T-helper 2 cell treated with Interferon-gamma antibody and Interleukin-4, amounts not matched to agents 5 μg/mL and 100 μg/mL, for 36 hours (primary cell): ENCODE measurements around the gene SLC22A5.
A peak's percentile ranks its signal among the peaks of the same experiment; 100 is the strongest.

Source experiments
- DNase-seq: peaks from one replicate; pipeline ENCODE4 v3.0.0; 2021; ENCODE audit warnings: low spot score
- H3K27ac Mint-ChIP-seq: one replicate; pipeline ENCODE4 v1.8.0; 2021; ENCODE audit warnings: mild to moderate bottlenecking, mixed read lengths
- H3K27me3 Mint-ChIP-seq: one replicate; pipeline ENCODE4 v1.8.0; 2021; ENCODE audit warnings: low read depth, mixed read lengths
- H3K36me3 Mint-ChIP-seq: one replicate; pipeline ENCODE4 v1.8.0; 2021; ENCODE audit warnings: low read depth, mixed read lengths
- H3K4me1 Mint-ChIP-seq: one replicate; pipeline ENCODE4 v1.8.0; 2021; ENCODE audit warnings: low read depth, mixed read lengths
- H3K4me3 Mint-ChIP-seq: one replicate; pipeline ENCODE4 v1.8.0; 2022; ENCODE audit warnings: mild to moderate bottlenecking, moderate library complexity, mixed read lengths
- H3K9me3 Mint-ChIP-seq: one replicate; pipeline ENCODE4 v1.8.0; 2021; ENCODE audit warnings: mixed read lengths

The SLC22A5 gene

DNA sequence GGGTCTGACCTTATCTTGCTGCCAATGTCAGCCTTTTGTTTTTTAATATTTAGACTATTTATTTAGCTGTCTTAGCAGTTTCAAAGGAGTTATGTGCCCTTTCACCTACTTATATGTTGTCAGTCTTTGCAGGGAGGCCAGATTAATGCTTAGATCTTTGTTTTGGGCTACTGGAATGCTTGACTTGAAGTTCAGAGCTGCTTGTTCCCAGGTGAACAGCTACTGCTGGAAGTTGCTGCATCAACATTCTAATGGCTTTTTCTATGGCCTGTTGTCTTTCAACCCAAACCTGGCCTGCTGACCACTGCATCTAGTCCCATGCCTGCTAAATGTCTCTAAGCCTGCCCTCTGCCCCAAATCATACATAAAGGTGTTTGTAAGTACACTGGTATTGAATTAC is 3.0 kb downstream of the SLC22A5 start:
- no peak for DNase-seq
- peaks cover 20% of the 10 kb centered on the region for H3K4me1 Mint-ChIP-seq
- H3K36me3 Mint-ChIP-seq, result no peaks in the 10 kb centered on the region
- H3K27ac Mint-ChIP-seq, result no peak overlapping the region
- H3K4me3 Mint-ChIP-seq, result no peak overlapping the region
- peaks cover 2% of the 10 kb centered on the region for H3K27me3 Mint-ChIP-seq
- no peaks in the 10 kb centered on the region for H3K9me3 Mint-ChIP-seq

GRCh38 chr5:132375957-132376356 is 6.4 kb downstream of the SLC22A5 start:
- Mint-ChIP-seq H3K36me3 (no peaks in the 10 kb centered on the region), H3K4me1 (peaks cover 9% of the 10 kb centered on the region), H3K9me3 (no peaks in the 10 kb centered on the region), H3K27me3 (no peaks in the 10 kb centered on the region), H3K4me3 (no peak overlapping the region), H3K27ac (no peak overlapping the region)
- DNase-seq, result no peak

DNA sequence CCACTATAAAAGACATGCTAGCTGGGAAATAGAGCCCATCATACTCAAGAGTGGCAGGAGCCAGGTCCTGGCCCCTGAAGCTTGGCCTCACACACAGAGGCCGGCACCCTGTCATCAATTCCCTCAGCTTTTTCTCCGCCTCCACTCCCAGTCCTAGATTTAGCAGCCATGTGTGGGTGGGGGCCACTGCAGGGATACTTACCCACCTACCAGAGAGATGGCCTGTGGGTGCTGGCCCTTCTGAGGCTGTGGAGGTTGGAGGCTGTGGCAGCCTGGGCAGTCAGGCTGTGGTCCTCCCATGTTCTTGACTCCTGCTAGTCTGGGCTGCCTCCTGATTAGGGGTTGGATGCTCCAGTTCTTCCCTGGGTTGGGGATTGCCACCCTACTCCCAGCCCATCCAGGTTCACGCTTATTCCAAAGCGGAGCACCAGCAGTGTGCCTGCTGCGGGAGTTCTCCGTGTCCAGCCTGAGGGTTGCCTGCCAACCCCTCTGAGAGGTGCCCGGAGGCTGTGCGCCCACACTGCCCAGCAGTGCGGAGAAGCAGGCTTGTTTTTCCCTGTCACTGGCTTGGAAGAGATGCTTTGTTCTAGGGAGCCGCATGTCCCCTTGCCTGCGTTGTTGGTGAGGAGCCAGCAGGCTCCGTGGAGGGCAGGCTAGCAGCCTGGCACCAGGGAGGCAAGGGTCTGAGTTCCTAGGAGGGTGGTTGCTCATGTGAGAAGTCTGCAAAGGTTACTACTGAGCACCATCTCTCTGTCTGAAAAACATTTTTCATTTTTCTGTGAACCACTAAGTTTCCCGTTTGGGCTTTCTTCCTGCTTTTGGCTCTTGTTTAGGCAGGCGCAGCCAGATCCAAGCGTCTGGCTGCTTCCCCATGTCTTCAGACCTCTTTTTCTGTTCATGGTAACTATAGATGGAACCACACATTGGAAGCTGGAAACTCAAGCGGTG is 7.5 kb downstream of the SLC22A5 start:
- Mint-ChIP-seq H3K9me3 (no peaks in the 10 kb centered on the region), H3K27ac (no peak overlapping the region), H3K27me3 (no peaks in the 10 kb centered on the region), H3K4me1 (peaks cover 3% of the 10 kb centered on the region), H3K36me3 (no peaks in the 10 kb centered on the region), H3K4me3 (no peak overlapping the region)
- no peak for DNase-seq

DNA sequence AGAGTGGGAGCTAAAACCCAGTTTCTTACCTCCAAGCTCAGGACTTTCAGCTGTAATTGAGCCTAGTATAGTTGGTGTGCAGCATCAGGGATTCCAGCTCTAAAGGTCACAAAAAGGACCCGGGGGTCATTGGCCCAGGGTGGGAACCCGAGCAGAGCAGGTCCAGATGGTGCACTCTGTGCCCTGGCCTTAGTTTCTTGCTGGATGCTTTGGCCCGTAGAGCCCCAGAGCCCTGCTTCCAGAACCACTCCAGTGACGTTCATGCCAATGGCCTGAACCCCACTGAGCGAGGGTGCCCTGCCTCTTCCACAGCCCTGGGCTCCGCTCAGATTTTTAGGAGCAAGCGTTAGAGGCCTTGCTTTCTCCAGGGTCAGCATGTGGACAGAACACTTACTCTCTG is 8.2 kb downstream of the SLC22A5 start:
- DNase-seq, result no peak
- Mint-ChIP-seq H3K4me3 (no peak overlapping the region), H3K9me3 (no peaks in the 10 kb centered on the region), H3K27me3 (no peaks in the 10 kb centered on the region), H3K36me3 (no peaks in the 10 kb centered on the region), H3K4me1 (peaks cover 1% of the 10 kb centered on the region), H3K27ac (no peak overlapping the region)

GRCh38 chr5:132378580-132378979 is 9.1 kb downstream of the SLC22A5 start:
- no peaks in the 10 kb centered on the region for H3K36me3 Mint-ChIP-seq

DNA sequence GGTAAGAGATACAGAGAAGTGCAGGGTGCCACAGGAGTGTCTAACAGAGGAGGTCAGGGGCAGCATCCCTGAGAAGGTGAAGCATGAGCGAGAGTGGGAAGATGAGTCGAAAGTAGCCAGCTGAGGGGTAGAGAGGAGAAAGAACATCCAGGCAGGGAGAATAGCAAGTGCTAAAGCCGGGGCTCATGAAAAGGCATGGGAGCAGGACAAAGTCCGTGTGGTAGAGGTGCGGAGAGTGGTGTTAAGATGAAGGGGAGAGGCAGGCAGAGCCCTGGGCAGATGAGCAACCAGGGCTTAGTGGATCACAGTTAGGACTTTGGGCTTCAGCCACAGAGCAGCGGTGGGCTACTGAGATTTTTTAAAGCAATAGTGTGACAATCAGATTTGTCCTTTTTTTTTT is 10.5 kb downstream of the SLC22A5 start:
- H3K9me3 Mint-ChIP-seq, result no peaks in the 10 kb centered on the region
- H3K27me3 Mint-ChIP-seq, result no peaks in the 10 kb centered on the region
- DNase-seq, result no peak
- H3K27ac Mint-ChIP-seq, result no peak overlapping the region
- no peaks in the 10 kb centered on the region for H3K4me1 Mint-ChIP-seq
- H3K36me3 Mint-ChIP-seq, result no peaks in the 10 kb centered on the region
- H3K4me3 Mint-ChIP-seq, result no peak overlapping the region

More at GRCh38 chr5:132378580-132378979, 9.1 kb downstream of the SLC22A5 start:
- no peak overlapping the region for H3K4me3 Mint-ChIP-seq
- no peak for DNase-seq
- no peaks in the 10 kb centered on the region for H3K4me1 Mint-ChIP-seq
- no peaks in the 10 kb centered on the region for H3K9me3 Mint-ChIP-seq
- H3K27me3 Mint-ChIP-seq, result no peaks in the 10 kb centered on the region
- H3K27ac Mint-ChIP-seq, result no peak overlapping the region

DNA sequence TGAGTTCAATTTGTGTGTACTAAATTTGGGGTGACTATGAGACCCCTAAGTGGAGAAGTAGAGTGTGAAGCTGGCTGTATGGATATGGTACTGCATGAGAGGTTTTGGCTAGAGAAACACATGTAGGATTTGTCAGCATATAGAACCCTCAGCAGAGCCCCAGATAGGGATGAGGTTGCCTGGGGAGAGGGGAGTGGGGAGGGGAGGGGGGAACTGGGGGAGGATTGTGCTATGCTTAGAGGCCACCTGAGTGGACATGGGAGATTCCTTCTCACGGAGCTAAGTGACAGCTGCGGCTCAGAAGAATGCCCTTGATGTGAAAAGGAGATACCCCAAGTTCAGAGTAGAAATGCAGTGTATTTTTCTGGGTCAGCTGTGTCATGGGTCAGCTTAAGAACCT is 11.2 kb downstream of the SLC22A5 start:
- Mint-ChIP-seq H3K9me3 (no peaks in the 10 kb centered on the region), H3K27me3 (no peaks in the 10 kb centered on the region), H3K4me1 (peaks cover 5% of the 10 kb centered on the region), H3K4me3 (no peak overlapping the region), H3K36me3 (no peaks in the 10 kb centered on the region), H3K27ac (no peak overlapping the region)
- DNase-seq, result no peak

GRCh38 chr5:132381614-132382013 is 12.1 kb downstream of the SLC22A5 start:
- Mint-ChIP-seq H3K9me3 (no peaks in the 10 kb centered on the region), H3K27ac (no peak overlapping the region), H3K36me3 (no peaks in the 10 kb centered on the region), H3K4me1 (peaks cover 12% of the 10 kb centered on the region), H3K4me3 (no peak overlapping the region), H3K27me3 (no peaks in the 10 kb centered on the region)
- DNase-seq, result no peak

DNA sequence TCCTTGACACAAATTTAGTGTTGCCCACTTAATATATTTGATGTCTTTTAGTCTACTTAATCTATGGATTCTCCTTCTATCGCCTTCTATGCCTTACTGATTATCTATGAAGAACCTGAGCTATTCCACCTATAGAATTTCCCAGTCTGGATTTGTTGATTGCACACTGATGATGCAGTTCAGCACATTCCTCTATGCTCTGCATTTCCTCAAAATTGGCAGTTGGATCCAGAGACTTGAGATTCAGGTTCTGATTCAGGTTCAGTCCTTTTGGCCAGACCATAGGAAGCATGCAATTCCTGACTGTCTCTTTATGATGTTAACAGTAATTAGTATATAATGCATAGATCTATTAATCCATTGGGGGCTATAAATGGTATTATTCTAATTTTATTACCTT is 13.8 kb downstream of the SLC22A5 start:
- no peak for DNase-seq
- Mint-ChIP-seq H3K4me1 (peaks cover 22% of the 10 kb centered on the region), H3K9me3 (no peaks in the 10 kb centered on the region), H3K36me3 (no peaks in the 10 kb centered on the region), H3K4me3 (no peak overlapping the region), H3K27ac (no peak overlapping the region), H3K27me3 (no peaks in the 10 kb centered on the region)

DNA sequence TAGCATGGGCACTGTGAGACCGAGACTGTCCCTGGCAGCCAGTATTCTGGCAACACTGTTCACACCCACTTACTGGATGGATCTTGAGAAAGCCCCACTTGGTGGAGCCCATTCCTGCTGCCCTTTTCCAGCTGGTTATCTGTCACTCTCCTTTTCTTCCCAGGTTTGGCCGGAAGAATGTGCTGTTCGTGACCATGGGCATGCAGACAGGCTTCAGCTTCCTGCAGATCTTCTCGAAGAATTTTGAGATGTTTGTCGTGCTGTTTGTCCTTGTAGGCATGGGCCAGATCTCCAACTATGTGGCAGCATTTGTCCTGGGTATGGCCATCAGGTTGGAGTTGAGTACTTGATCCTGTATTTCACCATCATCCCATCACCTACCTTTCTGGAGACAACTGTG is 14.5 kb downstream of the SLC22A5 start:
- no peaks in the 10 kb centered on the region for H3K27me3 Mint-ChIP-seq
- H3K36me3 Mint-ChIP-seq, result no peaks in the 10 kb centered on the region
- DNase-seq, result no peak
- peaks cover 22% of the 10 kb centered on the region for H3K4me1 Mint-ChIP-seq
- H3K4me3 Mint-ChIP-seq, result no peak overlapping the region
- H3K9me3 Mint-ChIP-seq, result no peaks in the 10 kb centered on the region
- H3K27ac Mint-ChIP-seq, result no peak overlapping the region

GRCh38 chr5:132384506-132385050 is 15.1 kb downstream of the SLC22A5 start:
- Mint-ChIP-seq H3K4me3 (no peak overlapping the region), H3K4me1 (peaks cover 26% of the 10 kb centered on the region), H3K9me3 (no peaks in the 10 kb centered on the region), H3K27ac (no peak overlapping the region), H3K27me3 (no peaks in the 10 kb centered on the region), H3K36me3 (no peaks in the 10 kb centered on the region)
- no peak for DNase-seq

- Mint-ChIP-seq H3K4me3 (no peak overlapping the region), H3K27ac (peak overlapping the region; percentile 66), H3K27me3 (no peaks in the 10 kb centered on the region), H3K9me3 (no peaks in the 10 kb centered on the region), H3K4me1 (peaks cover 34% of the 10 kb centered on the region), H3K36me3 (no peaks in the 10 kb centered on the region)
- peak; percentile 50 for DNase-seq
Measured at GRCh38 chr5:132385326-132386105, 16.0 kb downstream of the SLC22A5 start.

- no peaks in the 10 kb centered on the region for H3K36me3 Mint-ChIP-seq
- no peaks in the 10 kb centered on the region for H3K9me3 Mint-ChIP-seq
- H3K27me3 Mint-ChIP-seq, result no peaks in the 10 kb centered on the region
- peak; percentile 67 for DNase-seq
- peaks cover 34% of the 10 kb centered on the region for H3K4me1 Mint-ChIP-seq
- H3K4me3 Mint-ChIP-seq, result no peak overlapping the region
- H3K27ac Mint-ChIP-seq, result peak overlapping the region; percentile 8
Measured at GRCh38 chr5:132386644-132387286, 17.3 kb downstream of the SLC22A5 start.
